C4-2B (cell line): Measurements from ENCODE around the gene SMG9.

Source experiments
- H3K27ac ChIP-seq: fragments of 450-650 bp; 2 replicates; pipeline ENCODE4 v1.5.1; 2017
- CTCF ChIP-seq: fragments of 450-650 bp; conservative IDR thresholded peaks from 2 replicates; pipeline ENCODE4 v1.5.1; 2017; ENCODE audit warnings: mild to moderate bottlenecking
- ZFX ChIP-seq: fragments of 450-650 bp; IDR thresholded peaks from 2 replicates; pipeline ENCODE4 v1.6.1; 2017

SMG9 gene

DNA sequence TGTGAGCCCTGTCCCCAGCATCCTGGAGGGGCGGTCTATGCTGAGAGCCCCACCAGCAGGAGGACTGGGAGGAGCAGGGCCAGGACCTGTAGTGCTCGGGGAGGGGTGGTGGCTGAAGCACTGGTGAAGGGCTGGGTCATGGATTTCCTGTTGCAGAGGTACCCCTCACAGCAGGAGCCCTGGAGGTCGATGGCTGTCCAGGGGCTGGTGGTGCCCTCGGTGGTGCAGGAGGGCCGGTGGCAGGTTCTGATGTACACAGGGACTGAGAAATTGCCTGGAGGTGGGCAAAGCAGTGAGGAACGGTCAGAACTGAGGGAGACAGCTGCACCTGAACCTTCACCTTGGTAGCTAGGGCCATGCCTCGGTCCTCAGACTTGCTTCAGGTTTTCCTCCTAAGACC lies 42.8 kb upstream of the SMG9 start:
- no peak overlapping the region for H3K27ac ChIP-seq
- no peak for TF ChIP-seq CTCF
- no peak for TF ChIP-seq ZFX

- no peak overlapping the region for H3K27ac ChIP-seq
- no peak for TF ChIP-seq ZFX
- no peak for TF ChIP-seq CTCF
Measured at GRCh38 chr19:43797118-43797517, 42.4 kb upstream of the SMG9 start.

GRCh38 chr19:43790587-43790986 lies 35.8 kb upstream of the SMG9 start:
- no peak for TF ChIP-seq ZFX
- TF ChIP-seq CTCF, result no peak
- H3K27ac ChIP-seq, result no peak overlapping the region

- TF ChIP-seq ZFX (no peak), CTCF (no peak)
- H3K27ac ChIP-seq, result no peak overlapping the region
Measured at GRCh38 chr19:43789029-43789428, 34.3 kb upstream of the SMG9 start.

DNA sequence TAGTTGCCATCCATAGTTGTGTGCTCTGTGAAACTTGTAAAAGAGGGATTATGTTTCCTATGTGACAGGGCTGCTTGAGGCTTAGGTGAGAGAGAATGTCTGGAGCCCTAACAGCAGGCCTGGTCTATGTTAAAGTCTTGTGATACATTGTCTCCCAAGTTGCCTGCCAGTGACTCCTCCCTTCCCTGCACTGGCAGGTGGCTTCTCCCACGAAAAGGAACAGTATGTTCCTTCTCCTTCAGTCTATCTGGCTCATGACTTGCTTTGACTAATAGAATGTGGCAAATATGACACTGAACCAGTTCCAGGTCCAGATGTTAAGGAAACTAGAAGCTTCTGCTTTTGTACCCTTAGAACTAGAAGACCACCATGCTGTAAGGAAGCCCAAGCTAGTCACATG lies 31.9 kb upstream of the SMG9 start:
- TF ChIP-seq ZFX, result no peak
- TF ChIP-seq CTCF, result no peak
- H3K27ac ChIP-seq, result no peak overlapping the region

- TF ChIP-seq ZFX (no peak), CTCF (peak; percentile 89)
- no peak overlapping the region for H3K27ac ChIP-seq
Measured at GRCh38 chr19:43784981-43785808, 30.4 kb upstream of the SMG9 start.

DNA sequence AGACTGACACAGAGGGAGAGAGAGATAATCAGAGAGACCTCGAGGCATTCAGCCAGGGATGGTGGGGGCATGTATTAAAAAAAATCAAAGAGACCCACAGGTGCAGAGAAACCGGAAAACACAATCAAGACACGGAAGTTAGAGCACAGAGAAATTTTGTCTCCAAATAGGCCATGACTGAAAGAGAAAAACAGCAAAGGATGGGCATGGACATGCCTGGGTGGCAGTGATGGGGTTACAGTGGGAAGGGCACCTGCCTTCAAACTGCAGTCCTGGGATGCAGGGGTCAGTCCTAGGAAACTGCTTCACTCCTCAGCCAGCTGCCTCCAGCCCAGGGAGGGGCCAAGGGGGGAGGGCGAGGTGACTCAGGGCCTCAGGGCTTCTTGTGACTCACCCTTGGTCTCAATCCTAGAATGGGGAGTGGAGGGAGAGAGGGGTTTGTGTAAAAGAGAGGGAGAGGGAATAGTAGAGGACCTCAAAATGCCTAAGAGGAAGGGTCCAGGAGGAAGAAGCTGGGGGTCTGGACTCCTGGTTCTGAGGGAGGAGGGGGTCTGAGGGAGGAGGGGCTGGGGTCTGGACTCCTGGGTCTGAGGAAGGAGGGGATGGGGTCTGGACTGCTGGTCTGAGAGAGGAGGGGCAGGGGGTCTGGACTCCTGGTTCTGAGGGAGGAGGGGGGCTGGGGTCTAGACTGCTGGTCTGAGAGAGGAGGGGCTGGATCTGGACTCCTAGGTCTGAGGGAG lies 29.6 kb upstream of the SMG9 start:
- TF ChIP-seq CTCF (no peak), ZFX (no peak)
- no peak overlapping the region for H3K27ac ChIP-seq
